Measurements from ENCODE around the gene CABLES2.

CABLES2 gene

DNA sequence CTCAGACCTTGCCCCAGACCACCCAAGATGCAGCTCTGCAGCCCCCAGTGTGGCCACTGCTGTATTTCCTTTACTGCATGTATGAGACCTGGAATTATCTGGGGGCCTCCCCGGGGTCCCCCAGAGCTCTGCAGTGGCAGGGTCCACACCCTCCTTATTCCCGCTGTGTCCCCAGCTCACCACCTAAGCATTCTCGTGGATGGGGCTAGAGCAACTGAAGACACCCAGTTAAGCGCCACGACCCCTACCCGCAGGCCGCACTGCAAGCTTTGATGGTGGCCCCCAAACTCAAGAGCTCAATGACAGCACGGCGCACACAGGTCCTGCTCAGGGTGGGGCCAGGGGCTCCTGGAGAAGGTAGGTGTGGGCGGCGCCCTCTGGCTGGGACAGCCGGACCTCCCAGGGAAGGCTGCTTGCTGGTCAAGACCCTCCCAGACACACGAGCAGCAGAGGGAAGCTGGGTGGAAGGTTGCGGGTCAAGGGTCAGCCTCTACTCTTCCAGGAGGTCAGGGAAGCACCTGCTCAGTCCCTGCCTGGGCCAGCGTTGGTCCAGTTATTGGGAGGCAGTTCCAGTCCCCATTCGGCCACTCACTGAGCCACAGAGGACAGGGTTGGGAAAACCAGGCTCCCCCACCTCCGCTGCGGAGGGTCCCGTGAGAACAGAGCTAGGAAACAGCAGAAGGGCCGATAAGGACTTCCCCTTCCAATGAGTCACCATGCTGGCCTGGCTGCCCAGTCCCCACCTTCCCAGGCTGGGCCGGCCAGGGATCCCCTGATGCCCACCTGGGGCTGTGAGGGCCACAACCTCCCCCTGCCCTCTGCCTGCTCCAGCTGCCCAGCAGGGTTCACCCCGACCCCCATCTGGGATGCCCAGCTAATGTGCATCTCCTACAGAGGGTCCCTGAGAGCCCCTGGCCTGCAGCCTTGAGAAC, 42.9 kb downstream of the CABLES2 start:
- in situ Hi-C loops (cut with HindIII; ENCODE audit: low sequenced_read_pairs) = no loop called here

DNA sequence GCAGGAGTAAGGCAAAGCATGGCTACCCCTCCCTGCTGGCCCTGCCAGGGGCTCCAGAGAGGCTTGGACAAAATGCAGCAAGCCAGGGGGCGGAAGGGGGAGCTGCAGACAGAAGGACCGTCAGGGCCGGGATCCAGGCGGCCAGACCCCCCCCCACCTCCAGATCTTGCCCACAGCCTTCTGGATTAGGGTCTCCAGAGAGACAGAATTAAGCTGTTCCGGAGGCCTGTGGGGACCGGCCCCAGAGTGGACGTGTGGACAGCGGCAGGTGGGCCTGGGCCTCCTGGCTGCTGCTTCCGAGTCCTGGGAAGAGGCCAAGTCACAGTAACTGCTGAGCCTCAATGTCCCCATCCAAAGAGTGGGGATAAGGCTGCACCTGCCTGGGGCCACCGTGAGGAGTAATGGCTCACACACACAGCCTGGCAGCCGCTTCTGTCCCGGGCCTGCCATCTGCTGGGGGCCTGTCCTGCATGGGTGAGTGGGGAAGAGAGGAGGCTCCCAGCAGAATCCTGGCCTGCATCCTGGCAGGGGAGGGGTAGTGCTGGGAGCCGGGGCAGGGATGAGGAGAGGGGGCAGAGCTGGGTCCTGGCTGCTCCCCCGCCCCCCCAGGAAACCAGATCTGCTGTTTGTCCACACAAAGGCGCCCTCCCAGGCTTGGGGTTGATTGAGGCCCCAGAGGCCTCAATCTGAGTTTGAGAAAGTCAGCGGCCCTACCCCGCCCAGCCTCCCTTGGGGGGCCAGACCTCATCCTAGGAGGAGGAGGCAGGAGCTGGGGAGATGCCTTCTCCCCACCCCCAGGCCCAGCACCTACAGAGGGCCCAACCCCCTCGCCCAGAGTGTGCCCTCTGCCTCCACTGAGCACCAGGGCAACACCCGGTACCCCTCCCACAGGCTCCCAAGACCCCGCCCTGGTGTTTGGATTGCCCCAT, 43.8 kb downstream of the CABLES2 start:
- in situ Hi-C loops (cut with HindIII; ENCODE audit: low sequenced_read_pairs) = no loop called here

GRCh38 chr20:62362590-62362940, 44.5 kb downstream of the CABLES2 start:
- in situ Hi-C loops (cut with HindIII; ENCODE audit: low sequenced_read_pairs) = no loop called here

DNA sequence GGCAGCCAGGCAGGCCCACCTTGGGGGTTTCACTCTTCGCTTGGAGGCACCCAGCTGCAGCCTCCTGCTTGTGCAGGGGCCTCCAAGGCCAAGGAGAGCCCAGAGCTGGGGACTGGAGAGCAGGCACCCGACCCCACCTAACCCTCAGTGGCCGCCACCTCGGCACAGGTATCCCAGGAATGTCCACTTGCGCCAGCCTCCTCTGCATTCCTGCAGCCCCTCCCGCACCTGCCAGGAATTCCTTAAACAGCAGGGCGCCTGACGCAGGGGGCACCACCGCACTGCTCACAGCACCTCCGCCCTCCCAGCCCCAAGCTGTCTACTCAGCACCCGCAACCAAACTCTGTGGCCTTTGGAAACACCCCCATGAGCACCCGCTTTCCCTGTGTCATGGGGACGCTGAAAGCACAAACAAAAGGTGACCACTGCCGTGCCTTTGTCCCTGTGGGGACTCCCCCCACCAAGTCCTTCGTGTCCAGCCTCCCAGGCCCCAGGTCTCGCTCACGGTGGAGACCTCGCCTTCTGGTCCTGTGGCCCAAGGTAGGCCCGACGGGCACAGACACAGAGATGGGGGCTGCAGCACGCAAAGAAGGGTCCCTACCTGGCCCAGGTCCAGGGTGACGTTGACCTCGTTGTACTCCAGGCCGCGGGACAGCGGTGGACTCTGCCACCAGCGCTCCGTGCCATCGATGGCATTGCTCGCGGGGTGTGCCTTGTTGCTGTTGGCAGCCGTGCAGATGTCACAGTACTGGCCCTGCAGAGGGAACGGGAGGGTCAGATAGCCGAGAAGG, 45.1 kb downstream of the CABLES2 start:
- in situ Hi-C loops (cut with HindIII; ENCODE audit: low sequenced_read_pairs) = no loop called here

DNA sequence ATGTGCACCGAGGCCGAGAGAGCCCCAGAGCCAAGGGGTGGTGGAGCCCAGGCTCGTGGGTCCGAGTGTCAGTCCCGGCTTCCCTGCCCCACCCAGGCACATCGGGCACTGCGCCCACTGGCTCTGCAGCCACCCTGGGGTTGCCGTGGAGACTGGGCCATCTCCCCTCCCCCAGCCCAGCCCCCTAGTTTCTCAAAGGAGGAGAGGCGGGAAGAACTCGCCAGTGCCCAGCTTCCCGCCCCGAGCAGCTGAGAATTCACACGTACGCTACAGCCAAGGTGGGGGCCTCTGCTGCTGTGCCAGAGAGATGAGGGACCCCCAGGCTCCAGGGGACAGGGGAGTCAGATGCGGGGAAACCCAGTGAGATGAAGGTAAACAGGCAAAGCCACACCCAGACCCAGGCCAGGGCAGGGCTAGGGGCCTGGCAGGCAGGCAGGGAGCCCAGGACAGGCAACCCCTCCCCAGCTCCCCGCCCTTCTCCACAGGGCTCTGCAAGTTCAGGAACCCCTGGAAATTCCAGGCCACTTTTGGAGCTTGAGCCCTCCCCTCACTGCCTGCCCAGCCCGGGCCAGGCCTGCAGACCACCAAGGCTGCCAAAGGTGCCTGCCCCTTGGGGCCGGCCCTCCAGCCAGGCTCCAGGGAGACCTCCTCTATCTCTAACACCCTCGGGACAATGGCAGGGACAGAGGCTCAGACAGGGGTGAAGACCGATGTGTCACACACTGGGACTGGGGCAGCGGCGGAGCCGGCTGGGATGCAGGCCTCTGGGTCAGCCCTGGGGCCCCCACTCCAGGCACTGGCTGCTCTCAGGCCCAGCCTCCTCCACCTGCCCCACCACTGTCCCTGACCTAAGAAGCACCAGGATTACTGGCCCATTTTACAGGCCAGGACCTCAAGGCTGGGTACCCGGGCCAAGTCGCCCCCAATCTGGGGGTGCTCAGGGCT, 46.0 kb downstream of the CABLES2 start:
- in situ Hi-C loops (cut with HindIII; ENCODE audit: low sequenced_read_pairs) = no loop called here

DNA sequence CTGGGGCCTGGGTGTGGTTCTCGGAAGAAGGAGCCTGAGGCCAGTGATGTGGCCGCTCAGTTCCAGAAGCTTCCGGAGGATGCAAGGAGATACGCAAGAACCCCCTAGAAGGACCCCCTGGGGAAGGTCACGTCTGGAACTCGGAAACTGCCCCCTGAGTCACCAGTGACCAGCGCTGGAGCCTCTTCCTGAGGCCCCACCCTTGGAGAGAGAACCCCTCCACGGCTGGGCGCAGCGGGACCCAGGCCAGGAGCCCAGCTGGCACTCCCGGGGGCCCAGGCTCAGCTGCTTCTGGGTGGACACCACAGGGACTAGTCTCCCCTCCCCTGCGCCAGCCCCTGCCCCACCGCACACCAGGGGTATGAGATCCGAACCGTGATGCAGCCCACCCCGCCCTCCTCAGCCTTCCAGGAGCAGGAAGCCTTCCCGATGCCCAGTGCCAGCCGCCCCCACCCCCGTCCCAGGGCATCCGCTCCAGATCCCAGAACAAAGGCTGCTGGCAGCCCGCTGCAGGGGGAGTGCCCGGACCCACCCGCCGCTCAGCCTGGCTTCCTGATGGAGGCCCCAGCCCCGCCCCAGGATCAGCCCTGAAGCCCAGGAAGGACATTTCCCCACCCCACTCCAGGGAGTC, 47.5 kb downstream of the CABLES2 start:
- in situ Hi-C loops (cut with HindIII; ENCODE audit: low sequenced_read_pairs) = no loop called here

DNA sequence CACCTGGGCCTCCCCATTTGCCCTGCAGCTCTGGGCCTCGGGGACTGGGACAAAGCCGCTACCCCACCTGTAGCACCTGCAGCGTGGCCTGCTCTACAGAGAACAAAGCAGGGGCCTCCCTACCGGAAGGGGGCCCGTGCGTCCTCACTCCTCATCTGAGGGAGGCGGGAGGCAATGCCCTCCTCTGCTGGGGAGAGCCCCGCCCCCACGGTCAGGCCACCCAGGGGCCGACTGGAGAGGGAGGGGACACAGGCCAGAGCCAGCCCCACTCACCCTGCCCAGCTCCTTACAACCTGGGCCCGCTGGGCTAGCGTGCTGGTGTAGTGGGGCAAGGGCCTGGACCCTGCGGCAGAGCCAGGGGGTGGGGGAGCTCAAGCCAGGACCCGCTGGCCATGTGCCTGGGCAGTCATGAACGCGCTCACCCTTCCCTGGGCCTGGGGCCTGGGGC, 48.0 kb downstream of the CABLES2 start:
- in situ Hi-C loops (cut with HindIII; ENCODE audit: low sequenced_read_pairs) = no loop called here

GRCh38 chr20:62358171-62359042, 48.7 kb downstream of the CABLES2 start:
- in situ Hi-C loops (cut with HindIII; ENCODE audit: low sequenced_read_pairs) = no loop called here

DNA sequence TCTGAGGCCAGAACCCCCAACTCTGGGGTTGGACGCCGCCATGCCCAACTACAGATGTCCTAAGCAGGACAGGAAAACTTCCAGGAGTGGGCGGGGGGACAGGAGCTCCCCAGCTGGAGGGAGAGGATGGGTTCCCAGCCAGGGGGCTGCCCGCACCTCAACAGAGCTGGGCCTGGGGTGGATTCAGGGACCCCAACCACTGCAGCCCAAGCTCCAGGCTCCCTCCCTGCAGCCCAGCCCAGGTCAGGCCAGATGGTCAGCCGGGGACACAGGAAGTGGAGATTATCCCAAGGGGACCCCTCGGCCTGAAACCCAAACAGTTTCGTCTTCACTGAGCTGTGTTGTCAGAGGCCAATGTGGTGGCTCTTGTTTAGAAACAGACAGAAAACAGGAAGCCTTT, 49.4 kb downstream of the CABLES2 start:
- in situ Hi-C loops (cut with HindIII; ENCODE audit: low sequenced_read_pairs) = no loop called here

- in situ Hi-C loops (cut with HindIII; ENCODE audit: low sequenced_read_pairs) = no loop called here
These were observed 49.9 kb downstream of the CABLES2 start for GRCh38 chr20:62357187-62357667.

DNA sequence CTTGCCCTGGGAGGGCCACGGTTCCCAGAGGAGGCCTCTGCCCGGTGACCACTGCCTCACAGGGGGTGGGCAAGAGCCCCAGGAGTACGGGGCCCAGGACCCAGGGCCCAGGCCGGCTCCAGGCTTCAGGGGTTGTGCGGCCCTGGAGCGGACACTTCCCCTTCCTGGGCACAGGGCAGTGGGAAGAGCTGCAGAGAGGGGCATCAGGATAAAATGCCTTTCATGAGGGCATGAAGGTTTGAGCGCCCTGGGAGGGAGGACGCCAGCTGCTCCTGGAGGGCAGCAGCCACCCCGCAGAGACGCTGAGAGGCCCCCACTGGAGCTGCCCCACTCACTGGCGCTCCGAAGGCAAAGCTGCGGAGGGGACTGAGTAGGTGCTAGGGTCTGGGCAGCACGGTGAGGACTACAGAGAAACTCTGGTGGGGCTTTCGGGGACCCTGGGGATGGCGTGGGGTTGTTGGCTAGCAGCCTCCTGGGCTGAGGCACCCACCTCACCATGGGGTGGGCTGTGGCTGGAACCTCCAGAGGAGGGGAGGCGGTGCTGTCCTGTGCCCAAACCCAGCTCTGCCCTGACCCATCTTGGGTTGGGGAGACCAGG, 50.4 kb downstream of the CABLES2 start:
- in situ Hi-C loops (cut with HindIII; ENCODE audit: low sequenced_read_pairs) = no loop called here

GRCh38 chr20:62355878-62356588, 51.1 kb downstream of the CABLES2 start:
- in situ Hi-C loops (cut with HindIII; ENCODE audit: low sequenced_read_pairs) = no loop called here

DNA sequence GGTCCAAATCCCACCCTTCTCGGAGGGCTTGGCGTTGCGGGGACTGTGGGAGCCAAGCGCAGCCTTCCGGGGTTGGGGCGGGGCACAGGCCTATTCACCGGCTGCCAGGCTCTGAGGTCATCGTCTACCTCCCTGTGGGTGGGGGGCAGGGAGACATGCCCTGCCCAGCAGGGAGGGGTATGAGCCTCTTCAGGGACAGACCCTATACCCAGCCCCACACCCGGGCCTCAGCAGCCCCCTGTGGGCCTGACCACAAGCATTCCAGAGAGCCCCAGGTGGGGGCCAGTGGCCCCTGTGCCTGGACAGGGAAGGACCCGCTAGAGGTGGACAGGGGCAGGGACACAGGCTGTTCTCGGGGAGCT, 51.6 kb downstream of the CABLES2 start:
- in situ Hi-C loops (cut with HindIII; ENCODE audit: low sequenced_read_pairs) = no loop called here

DNA sequence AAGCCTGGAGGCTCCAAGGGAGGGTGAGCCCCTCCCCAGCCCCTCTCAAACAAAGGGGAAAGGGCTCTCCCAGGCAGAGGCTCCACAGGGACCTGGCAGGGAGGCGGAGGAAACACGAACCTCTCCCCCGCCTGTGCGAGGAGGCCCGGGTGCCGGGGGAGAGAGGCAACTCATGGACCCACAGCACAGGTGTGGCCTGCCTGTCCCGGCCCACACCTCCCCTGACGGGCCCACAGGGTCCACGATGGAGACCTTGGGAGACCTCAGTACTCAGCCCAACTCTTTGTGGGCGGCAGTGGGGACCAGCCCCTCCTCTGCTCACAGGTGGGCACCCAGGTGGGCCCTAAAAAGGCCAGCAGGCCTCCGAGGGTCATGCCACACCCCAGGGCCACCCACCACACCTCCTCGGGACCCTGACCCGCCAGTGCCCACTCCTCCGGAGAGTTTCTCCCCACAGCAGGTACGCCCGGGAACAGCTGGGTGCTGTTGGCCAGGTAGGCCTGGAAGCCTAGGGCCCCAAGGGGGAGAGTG, 52.2 kb downstream of the CABLES2 start:
- in situ Hi-C loops (cut with HindIII; ENCODE audit: low sequenced_read_pairs) = no loop called here

DNA sequence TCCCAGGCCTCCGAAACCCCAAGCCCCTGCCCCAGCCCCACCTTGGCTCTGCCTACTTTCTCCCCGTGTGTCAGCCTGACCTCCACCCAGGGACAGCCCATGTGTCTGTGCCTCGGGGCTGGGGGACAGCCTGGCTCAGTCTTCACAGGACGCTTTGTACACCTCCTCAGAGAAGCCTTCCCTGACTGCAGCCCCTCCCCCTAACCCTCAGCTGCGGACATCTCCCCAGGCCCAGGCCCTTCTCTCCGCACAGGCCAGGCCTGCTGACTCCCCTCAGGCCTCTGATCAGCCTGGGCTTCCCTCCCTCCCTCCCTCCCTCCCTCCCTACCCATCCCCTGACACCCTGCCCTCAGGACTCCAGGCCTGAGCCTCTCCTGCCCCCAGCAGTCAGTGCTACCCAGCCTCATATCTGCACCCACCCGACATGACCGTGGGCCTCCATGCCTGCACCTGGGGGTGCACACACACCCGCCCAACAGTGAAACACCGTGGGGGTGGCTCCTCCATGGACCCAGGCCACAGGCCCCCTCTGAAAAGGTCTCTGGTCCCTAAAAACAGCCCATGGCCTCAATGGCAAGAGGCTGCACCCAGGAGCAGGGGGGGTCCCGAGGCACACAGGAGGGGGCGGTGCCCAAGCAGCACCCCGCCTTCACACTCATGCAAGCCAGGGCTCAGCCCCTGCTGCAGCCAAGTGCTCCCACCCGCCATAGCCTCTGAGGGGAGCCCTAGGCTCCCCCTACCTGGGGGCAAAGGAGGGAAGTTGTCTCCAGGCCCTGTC, 52.9 kb downstream of the CABLES2 start:
- in situ Hi-C loops (cut with HindIII; ENCODE audit: low sequenced_read_pairs) = no loop called here

- in situ Hi-C loops (cut with HindIII; ENCODE audit: low sequenced_read_pairs) = no loop called here
These were observed 53.6 kb downstream of the CABLES2 start for GRCh38 chr20:62353289-62354030.
